ENCODE measurements around the gene ACER1.

- no peak for TF ChIP-seq CTCF (IDR thresholded peaks at IDR 0.05)
- TF ChIP-seq EP300 (IDR thresholded peaks at IDR 0.05) = no peak
Measured at GRCh38 chr19:6270822-6271221, 62.6 kb downstream of the ACER1 start.

All from tibial nerve (tissue), 4 donors.